GM12801 (cell line): Measurements from ENCODE around the gene PAXIP1.

Experiments used
- CTCF ChIP-seq: IDR thresholded peaks from one replicate; pipeline ENCODE4 v1.5.1; 2011; ENCODE audit warnings: control low read depth; ENCODE audit not compliant: insufficient read length; ENCODE audit errors: extremely low read depth

The PAXIP1 gene

GRCh38 chr7:154918741-154919140, 84.2 kb downstream of the PAXIP1 start:
- no peak for TF ChIP-seq CTCF

GRCh38 chr7:154918266-154918665, 84.7 kb downstream of the PAXIP1 start:
- TF ChIP-seq CTCF: no peak

GRCh38 chr7:154917808-154918160, 85.1 kb downstream of the PAXIP1 start:
- no peak for TF ChIP-seq CTCF

GRCh38 chr7:154916856-154917807, 85.8 kb downstream of the PAXIP1 start:
- TF ChIP-seq CTCF: no peak

- TF ChIP-seq CTCF: no peak
Measured at GRCh38 chr7:154916381-154916780, 86.5 kb downstream of the PAXIP1 start.

- no peak for TF ChIP-seq CTCF
Measured at GRCh38 chr7:154915600-154915999, 87.3 kb downstream of the PAXIP1 start.

GRCh38 chr7:154914996-154915380, 87.9 kb downstream of the PAXIP1 start:
- no peak for TF ChIP-seq CTCF
